ENCODE measurements around the gene SYT1.

SYT1 gene

GRCh38 chr12:79266343-79267144 lies 402.0 kb downstream of the SYT1 start:
- Histone ChIP-seq H3K27me3 (replicated peaks) (no peaks in the 10 kb centered on the region), H3K4me3 (ENCODE audit: low read depth, low read length) (no peak overlapping the region), H3K27ac (no peak overlapping the region), H3K36me3 (replicated peaks) (no peaks in the 10 kb centered on the region)
- in situ Hi-C loops (cut with HindIII; ENCODE audit: low pct_ligation_motif_present, low sequenced_read_pairs) = no loop called here
- DNase-seq = no peak
- TF ChIP-seq CTCF (IDR thresholded peaks at IDR 0.05; ENCODE audit: low read depth, low read length, missing control alignments) = no peak

GRCh38 chr12:79267580-79267979 lies 403.0 kb downstream of the SYT1 start:
- in situ Hi-C loops (cut with HindIII; ENCODE audit: low pct_ligation_motif_present, low sequenced_read_pairs) = no loop called here
- Histone ChIP-seq H3K27me3 (replicated peaks) (no peaks in the 10 kb centered on the region), H3K36me3 (replicated peaks) (no peaks in the 10 kb centered on the region), H3K4me3 (ENCODE audit: low read depth, low read length) (no peak overlapping the region), H3K27ac (no peak overlapping the region)
- no peak for DNase-seq
- TF ChIP-seq CTCF (IDR thresholded peaks at IDR 0.05; ENCODE audit: low read depth, low read length, missing control alignments) = no peak

- in situ Hi-C loops (cut with HindIII; ENCODE audit: low pct_ligation_motif_present, low sequenced_read_pairs) = no loop called here
- Histone ChIP-seq H3K27ac (no peak overlapping the region), H3K4me3 (ENCODE audit: low read depth, low read length) (no peak overlapping the region), H3K36me3 (replicated peaks) (no peaks in the 10 kb centered on the region), H3K27me3 (replicated peaks) (no peaks in the 10 kb centered on the region)
- DNase-seq = no peak
- TF ChIP-seq CTCF (IDR thresholded peaks at IDR 0.05; ENCODE audit: low read depth, low read length, missing control alignments) = no peak
Observed at GRCh38 chr12:79274501-79275064, 410.0 kb downstream of the SYT1 start.

GRCh38 chr12:79275631-79276030 lies 411.1 kb downstream of the SYT1 start:
- H3K4me3 ChIP-seq (ENCODE audit: low read depth, low read length) = no peak overlapping the region
- no peak for TF ChIP-seq CTCF (IDR thresholded peaks at IDR 0.05; ENCODE audit: low read depth, low read length, missing control alignments)
- in situ Hi-C loops (cut with HindIII; ENCODE audit: low pct_ligation_motif_present, low sequenced_read_pairs) = no loop called here
- no peaks in the 10 kb centered on the region for H3K36me3 ChIP-seq (replicated peaks)
- DNase-seq = peak; percentile 33
- no peaks in the 10 kb centered on the region for H3K27me3 ChIP-seq (replicated peaks)
- no peak overlapping the region for H3K27ac ChIP-seq

GRCh38 chr12:79283364-79283763 lies 418.8 kb downstream of the SYT1 start:
- H3K36me3 ChIP-seq (replicated peaks) = no peaks in the 10 kb centered on the region
- TF ChIP-seq CTCF (IDR thresholded peaks at IDR 0.05; ENCODE audit: low read depth, low read length, missing control alignments) = no peak
- in situ Hi-C loops (cut with HindIII; ENCODE audit: low pct_ligation_motif_present, low sequenced_read_pairs) = no loop called here
- H3K27me3 ChIP-seq (replicated peaks) = no peaks in the 10 kb centered on the region
- H3K4me3 ChIP-seq (ENCODE audit: low read depth, low read length) = no peak overlapping the region
- no peak for DNase-seq
- no peak overlapping the region for H3K27ac ChIP-seq
